VCaP (cell line): ENCODE results near the gene SFT2D3.
"Not testable (repeated sequence)": the region's sequence is repeated elsewhere in the genome, so short reads cannot be mapped to it uniquely, and the experiment has no call there.

Experiments used
- H3K27ac ChIP-seq: fragments of 450-650 bp; 2 replicates; pipeline ENCODE4 v1.5.1; 2017
- TF ChIP-seq, protein P1 (sequence below): fragments of 450-650 bp; conservative IDR thresholded peaks from 2 replicates; pipeline ENCODE4 v1.5.1; 2017; ENCODE audit warnings: mild to moderate bottlenecking, moderate library complexity

SFT2D3 gene

GRCh38 chr2:127740665-127741288 lies 39.5 kb downstream of the SFT2D3 start:
- TF ChIP-seq, protein P1, sequence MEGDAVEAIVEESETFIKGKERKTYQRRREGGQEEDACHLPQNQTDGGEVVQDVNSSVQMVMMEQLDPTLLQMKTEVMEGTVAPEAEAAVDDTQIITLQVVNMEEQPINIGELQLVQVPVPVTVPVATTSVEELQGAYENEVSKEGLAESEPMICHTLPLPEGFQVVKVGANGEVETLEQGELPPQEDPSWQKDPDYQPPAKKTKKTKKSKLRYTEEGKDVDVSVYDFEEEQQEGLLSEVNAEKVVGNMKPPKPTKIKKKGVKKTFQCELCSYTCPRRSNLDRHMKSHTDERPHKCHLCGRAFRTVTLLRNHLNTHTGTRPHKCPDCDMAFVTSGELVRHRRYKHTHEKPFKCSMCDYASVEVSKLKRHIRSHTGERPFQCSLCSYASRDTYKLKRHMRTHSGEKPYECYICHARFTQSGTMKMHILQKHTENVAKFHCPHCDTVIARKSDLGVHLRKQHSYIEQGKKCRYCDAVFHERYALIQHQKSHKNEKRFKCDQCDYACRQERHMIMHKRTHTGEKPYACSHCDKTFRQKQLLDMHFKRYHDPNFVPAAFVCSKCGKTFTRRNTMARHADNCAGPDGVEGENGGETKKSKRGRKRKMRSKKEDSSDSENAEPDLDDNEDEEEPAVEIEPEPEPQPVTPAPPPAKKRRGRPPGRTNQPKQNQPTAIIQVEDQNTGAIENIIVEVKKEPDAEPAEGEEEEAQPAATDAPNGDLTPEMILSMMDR = no peak
- H3K27ac ChIP-seq = no peak overlapping the region

DNA sequence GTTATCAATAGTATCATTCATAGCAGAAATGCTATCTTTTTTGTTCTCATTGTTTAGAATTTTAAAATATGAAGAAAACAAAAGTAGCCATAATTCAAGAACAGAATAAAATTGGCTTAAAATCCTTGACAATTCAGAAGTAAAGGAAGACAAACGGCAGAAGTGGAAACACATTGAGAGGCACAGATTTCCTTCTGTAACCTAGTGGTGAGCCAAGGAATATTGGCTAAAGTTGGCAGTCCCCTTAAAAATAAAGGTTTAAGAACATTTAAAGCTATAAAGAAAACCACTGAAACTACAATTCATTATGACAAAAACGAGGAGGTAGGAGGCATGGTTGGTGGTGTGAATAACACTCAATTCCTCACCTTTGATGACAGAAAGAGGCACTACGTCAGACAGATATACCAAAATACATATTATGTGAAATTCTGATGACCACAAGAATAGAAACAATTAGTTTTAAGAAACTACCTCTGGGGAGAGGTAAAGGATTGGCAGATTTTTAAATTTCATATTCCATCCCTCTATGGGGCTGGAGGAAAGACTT lies 42.3 kb downstream of the SFT2D3 start:
- TF ChIP-seq, protein P1 = no peak
- H3K27ac ChIP-seq = no peak overlapping the region

DNA sequence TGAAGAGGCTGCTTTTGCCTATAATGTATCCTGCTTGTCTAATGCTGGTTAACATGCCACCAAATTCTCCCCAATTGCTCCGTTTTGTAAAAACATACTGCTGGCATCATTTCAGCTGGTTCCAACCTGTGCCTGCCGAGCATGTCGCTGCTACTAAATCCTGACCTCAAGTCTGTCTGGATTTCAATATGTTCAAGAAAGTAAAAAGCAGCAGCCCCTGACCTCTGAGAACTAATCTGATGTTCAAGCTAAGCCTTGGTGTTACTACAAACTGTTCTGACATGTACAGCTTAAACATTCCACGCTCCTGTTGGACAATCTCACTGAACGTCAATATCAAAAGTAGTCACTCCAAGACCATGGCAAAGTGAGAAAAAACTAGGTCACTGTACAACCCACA lies 46.3 kb downstream of the SFT2D3 start:
- TF ChIP-seq, protein P1 = no peak
- H3K27ac ChIP-seq = no peak overlapping the region

DNA sequence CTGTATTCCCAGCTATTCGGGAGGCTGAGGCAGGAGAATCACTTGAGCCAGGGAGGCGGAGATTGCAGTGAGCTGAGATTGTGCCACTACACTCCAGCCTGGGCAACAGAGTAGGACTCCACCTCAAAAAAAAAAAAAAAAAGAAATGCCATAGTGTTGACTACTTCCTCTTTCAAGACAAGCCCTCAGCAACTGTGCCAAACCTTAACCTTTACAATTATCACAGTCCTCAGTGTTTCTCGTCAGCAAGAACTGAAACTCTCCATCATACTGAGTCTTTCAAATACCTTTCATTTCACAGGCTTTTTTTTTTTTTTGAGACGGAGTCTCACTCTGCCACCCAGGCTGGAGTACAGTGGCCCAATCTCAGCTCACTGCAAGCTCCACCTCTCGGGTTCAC lies 48.2 kb downstream of the SFT2D3 start:
- not testable (repeated sequence) for H3K27ac ChIP-seq

GRCh38 chr2:127753374-127753773 lies 52.1 kb downstream of the SFT2D3 start:
- H3K27ac ChIP-seq = no peak overlapping the region
- TF ChIP-seq, protein P1 = no peak

- TF ChIP-seq, protein P1 = no peak
Observed at GRCh38 chr2:127754186-127754585, 52.9 kb downstream of the SFT2D3 start.

More at GRCh38 chr2:127754186-127754585, 52.9 kb downstream of the SFT2D3 start:
- H3K27ac ChIP-seq = no peak overlapping the region
